Esophagus muscularis mucosa (tissue), 4 donors: ENCODE measurements around the gene EMC7.

ENCODE experiments used
- EP300 ChIP-seq: sonication (generic); formaldehyde crosslinking; IDR thresholded peaks from one replicate; pipeline ENCODE4 v1.6.1; 2017; ENCODE audit warnings: antibody characterized with exemption
- POLR2A ChIP-seq: fragments of 450-650 bp; IDR thresholded peaks from one replicate; pipeline ENCODE4 v1.6.1; 2017; ENCODE audit warnings: antibody characterized with exemption, moderate library complexity, mild to moderate bottlenecking, low read depth
- TF ChIP-seq, protein P1 (sequence below), 3 experiments: fragments of 200-600 bp in 2 of 3; fragments of 450-650 bp in 1 of 3; sonication (generic) in 2 of 3; IDR thresholded peaks; one replicate each; pipeline ENCODE4 v1.5.1; 2017 to 2019; ENCODE audit warnings: antibody characterized with exemption in 3 of 3, mild to moderate bottlenecking in 2 of 3, moderate library complexity in 1 of 3

DNA sequence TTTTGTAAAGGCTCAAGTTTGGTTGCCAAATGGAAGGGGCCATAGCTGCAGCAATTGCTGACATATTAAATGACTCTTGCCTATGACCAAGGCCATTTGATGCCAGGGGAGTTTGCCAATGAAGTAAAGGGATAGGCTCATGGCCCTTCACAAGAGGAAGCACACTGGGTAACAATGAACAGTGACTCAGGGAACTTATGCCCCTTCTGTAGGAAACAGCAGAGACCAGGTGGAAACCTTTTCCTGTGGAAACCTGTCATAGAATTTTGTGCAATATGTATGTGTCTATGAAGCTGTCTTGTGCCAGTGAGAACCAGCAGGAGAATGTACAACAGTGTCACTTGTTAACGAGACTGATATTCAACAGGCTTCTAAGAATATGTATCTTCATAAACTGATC lies 37.2 kb downstream of the EMC7 start:
- TF ChIP-seq EP300 (no peak), POLR2A (no peak)
- TF ChIP-seq, protein P1, sequence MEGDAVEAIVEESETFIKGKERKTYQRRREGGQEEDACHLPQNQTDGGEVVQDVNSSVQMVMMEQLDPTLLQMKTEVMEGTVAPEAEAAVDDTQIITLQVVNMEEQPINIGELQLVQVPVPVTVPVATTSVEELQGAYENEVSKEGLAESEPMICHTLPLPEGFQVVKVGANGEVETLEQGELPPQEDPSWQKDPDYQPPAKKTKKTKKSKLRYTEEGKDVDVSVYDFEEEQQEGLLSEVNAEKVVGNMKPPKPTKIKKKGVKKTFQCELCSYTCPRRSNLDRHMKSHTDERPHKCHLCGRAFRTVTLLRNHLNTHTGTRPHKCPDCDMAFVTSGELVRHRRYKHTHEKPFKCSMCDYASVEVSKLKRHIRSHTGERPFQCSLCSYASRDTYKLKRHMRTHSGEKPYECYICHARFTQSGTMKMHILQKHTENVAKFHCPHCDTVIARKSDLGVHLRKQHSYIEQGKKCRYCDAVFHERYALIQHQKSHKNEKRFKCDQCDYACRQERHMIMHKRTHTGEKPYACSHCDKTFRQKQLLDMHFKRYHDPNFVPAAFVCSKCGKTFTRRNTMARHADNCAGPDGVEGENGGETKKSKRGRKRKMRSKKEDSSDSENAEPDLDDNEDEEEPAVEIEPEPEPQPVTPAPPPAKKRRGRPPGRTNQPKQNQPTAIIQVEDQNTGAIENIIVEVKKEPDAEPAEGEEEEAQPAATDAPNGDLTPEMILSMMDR (IDR thresholded peaks at IDR 0.05): no peak
